IPS-NIHi11 (cell line): Measurements from ENCODE around the gene H6PD.

ENCODE experiments used
- DNase-seq: peaks from one replicate; pipeline ENCODE4 v3.0.0; 2012; ENCODE audit warnings: mixed read lengths, low spot score

Gene H6PD

GRCh38 chr1:9240914-9241820 lies 6.6 kb downstream of the H6PD start:
- DNase-seq = no peak

DNA sequence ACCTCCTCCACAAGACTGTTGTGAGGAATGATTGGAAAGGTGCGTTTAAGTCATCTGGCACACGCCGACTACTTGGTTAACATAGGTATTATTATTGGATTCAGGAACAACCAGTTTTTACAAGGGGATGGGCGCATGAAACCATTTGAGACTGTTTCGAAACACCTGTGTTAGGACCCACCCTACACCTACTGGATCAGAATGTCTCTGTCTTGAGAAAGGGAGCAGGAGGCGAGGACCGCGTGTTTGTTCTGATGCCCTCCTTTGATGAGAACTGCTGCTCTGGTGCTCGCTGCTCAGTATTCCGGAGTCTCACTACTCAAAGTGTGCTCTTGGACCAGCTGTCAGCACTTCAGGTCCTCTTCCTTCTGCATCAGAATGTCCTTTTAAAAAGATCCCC lies 7.3 kb downstream of the H6PD start:
- no peak for DNase-seq

DNA sequence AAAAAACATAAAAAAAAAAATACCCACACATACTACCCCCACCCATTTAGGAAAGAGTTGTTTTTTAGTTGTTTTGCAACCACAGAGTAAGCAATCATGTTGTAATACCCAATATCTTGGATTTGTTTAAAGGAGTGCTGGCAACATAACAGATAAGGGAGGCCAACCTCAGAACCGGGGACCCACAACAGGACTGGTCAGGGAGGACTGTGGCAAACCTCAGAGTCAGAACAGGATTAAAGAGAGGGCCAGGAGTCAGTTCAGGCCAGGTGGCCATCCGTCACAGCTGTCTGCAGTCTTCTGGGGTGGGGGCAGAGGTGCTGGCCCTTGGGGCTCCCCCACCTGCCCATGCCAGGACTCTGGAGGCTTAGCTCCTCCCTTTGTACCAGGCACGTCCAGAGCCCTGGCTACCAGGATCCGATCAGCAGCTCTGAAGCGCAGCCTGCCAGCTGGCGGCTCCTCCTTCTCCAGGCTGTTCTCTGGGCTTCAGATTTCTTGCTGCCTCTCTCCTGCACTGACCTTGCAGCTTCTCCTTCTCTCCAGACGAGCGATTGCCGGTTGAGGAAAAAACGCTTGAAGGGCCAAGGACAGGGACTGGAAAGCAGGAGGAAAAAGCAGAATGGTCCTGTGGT lies 7.9 kb downstream of the H6PD start:
- no peak for DNase-seq

- DNase-seq = no peak
Measured at GRCh38 chr1:9243066-9243739, 8.6 kb downstream of the H6PD start.

DNA sequence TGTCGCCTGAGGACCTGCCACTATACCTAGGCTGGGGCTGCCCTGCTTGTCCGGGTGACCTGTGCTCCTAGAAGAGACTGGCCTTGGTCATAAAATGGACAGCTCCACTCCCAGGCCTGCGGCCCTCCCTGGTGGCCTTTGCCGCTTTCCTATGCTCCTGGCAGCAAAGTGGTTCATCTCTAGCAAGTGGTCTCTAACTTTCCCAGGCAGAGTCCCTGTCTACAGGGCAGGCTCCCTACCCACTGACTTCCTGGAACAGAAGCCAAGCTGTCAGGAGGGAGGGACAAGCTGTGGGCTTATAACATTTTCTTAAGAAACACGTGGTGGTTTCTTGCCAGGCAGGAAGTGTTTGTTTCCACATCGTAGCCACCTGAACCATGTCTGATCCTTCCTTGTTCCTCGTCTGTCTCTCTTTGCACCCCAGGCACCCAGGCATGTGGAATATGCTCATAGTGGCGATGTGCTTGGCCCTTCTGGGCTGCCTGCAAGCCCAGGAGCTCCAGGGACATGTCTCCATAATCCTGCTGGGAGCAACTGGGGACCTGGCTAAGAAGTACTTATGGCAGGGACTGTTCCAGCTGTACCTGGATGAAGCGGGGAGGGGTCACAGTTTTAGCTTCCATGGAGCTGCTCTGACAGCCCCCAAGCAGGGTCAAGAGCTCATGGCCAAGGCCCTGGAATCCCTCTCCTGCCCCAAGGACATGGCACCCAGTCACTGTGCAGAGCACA lies 10.1 kb downstream of the H6PD start:
- DNase-seq = no peak

DNA sequence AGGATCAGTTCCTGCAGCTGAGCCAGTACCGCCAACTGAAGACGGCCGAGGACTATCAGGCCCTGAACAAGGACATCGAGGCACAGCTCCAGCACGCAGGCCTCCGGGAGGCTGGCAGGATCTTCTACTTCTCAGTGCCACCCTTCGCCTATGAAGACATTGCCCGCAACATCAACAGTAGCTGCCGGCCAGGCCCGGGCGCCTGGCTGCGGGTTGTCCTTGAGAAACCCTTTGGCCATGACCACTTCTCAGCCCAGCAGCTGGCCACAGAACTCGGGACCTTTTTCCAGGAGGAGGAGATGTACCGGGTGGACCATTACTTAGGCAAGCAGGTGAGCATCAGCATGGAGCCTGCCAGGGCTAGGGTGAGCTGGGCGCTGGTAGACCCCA lies 10.7 kb downstream of the H6PD start:
- no peak for DNase-seq

GRCh38 chr1:9245661-9246060 lies 11.1 kb downstream of the H6PD start:
- no peak for DNase-seq

DNA sequence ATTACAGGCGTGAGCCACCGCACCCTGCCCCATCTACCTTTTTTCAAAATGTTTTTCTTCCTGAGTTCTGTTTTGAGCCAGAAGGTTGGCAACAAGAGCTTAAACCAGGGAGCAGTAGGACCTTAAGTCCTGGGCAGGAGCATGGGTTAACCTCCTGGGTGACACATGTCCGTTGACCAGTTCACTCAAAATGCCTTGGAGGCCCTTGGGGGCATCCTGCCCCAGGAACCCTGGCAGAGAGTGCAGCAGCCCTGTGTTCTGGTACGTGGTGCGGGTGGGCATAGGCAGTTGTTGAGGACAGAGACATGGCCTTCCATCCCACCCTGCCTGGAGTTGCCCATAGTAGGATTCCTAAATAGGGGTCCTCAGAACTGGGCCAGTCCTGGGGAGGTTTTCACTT lies 11.6 kb downstream of the H6PD start:
- no peak for DNase-seq

GRCh38 chr1:9246841-9247785 lies 12.5 kb downstream of the H6PD start:
- DNase-seq = no peak

- DNase-seq = no peak
Measured at GRCh38 chr1:9247894-9248293, 13.3 kb downstream of the H6PD start.

DNA sequence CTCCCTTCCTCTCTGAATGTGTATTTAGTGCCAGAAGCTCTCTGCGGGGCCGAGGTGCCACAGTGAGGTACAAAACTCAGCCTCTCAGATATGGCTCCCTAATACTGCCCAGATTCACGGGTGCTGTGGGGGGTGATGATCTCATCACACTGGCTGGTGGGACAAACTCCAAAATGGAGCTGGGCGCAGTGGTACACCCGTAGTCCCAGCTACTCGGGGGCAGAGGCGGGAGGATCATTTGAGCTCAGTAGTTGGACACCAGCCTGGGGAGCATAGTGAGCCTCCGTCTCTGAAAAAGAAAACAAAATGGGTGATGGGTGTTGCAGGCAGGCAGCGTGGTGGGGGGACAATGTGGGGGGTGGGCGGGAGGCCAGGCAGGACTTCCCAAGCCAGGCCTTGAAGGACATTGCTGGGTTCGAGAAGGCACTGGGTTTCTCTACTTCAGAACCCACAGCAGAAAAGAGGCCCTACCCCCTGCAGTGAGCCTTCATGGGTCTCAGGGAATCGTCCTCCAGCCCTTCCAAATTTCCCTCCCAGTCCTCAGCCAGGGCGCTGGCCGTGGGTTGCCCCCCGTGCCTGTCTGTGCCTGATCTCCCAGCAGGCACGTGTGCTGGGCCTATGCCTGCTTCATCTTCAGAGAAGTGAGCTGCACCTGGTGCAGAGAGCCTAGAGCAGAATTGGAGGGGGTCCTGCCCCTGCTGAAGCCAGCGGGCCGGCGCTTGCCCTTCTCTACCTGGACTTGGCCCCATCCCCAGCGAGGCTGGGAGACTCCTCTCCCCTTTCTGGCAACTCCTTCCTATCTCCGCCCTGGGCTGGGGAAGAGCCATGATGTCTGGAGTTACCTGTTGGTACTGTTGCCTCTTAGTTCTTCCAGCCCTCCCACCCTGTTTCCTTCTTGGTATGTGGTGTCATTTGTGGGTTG lies 14.0 kb downstream of the H6PD start:
- no peak for DNase-seq

- no peak for DNase-seq
Measured at GRCh38 chr1:9249263-9249533, 14.6 kb downstream of the H6PD start.

DNA sequence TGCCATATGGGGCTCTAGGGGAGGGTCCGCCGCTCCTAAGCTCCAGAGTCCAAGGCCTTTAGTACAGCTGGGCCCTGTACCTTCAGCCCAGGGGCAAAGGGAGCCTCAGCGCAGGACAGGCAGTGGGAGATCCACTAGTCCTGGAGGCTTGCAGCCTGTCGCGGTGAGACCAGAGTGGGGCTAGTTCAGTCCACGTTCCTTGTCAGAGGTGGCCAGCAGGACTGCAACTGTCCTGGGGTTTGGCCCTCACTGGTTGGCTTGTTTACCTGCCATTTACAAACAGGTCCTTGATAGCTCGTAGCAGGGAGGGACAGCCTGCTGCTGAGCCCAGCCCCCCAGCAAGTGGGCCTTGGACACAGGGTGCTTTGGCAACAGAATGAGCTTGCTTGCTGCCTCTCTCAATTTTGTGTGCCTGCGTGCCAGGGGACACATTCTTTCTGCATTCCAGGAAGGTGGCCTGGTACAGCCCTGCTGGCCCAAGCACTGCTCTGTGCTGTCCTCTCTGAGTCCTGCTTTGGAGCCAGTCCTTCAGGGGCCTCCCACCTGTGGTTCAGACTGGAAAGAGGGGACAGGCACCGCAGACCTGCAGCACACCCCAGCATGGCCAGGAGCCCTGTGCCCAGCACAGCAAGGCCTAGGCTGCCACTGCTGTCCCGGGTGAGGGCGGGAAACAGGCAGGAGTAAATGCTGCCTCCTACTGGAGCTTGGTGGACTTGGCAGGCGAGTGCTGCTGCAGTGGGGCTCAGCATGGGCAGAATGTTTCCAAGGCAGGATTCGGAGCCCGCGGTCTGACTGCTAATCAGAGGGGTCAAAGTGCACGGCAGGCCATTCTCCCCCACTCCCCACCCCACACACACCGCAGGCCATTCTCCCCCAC lies 15.2 kb downstream of the H6PD start:
- DNase-seq = peak; percentile 85

- DNase-seq = no peak
Measured at GRCh38 chr1:9250411-9251381, 16.1 kb downstream of the H6PD start.

GRCh38 chr1:9251501-9251900 lies 16.9 kb downstream of the H6PD start:
- no peak for DNase-seq

DNA sequence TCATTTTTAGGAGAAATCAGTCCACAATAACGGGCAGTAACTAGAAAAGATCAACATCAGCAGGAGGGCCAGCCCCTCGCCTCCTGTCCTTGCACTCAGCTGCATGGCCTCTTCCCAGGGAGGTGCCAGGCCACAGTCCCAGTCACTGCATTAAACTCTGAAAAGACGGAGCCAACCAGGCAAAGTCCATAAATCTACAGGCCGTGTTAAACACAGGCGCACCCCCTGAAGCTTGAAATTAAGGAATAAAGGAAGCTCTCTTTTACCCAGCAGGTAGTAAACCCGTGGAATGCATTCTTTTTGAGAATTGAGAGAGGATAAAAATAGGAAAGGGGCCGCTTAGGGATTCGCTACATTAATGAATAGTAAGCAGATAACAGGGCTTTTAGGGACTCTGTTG lies 18.4 kb downstream of the H6PD start:
- peak; percentile 67 for DNase-seq

- DNase-seq = no peak
Measured at GRCh38 chr1:9253453-9254105, 19.0 kb downstream of the H6PD start.

- no peak for DNase-seq
Measured at GRCh38 chr1:9256332-9256731, 21.8 kb downstream of the H6PD start.
